Breast epithelium (tissue), 4 donors: ENCODE data around the gene TMEFF1. TPM values are rescaled to one million over a fixed set of nuclear protein-coding genes. Genes with fewer than 3 reads are reported as not detected.
A peak's percentile ranks its signal among the peaks of the same experiment; 100 is the strongest.

ENCODE experiments used
- DNase-seq, 2 donors: peaks; one replicate each; pipeline ENCODE4 v3.0.0-alpha.2; 2019; ENCODE audit warnings: low spot score in 2 of 2
- H3K27ac ChIP-seq, 2 donors: fragments of 200-600 bp; sonication (generic) in 1 of 2; one replicate each; pipeline ENCODE4 v1.5.1; 2016 to 2019; ENCODE audit warnings: mild to moderate bottlenecking in 1 of 2
- H3K27me3 ChIP-seq, 2 donors: fragments of 200-600 bp; sonication (generic) in 1 of 2; one replicate each; pipeline versions ENCODE4 v1.5.1 to v1.6.0; 2017 to 2019; ENCODE audit warnings: control low read depth in 1 of 2, mild to moderate bottlenecking in 1 of 2
- H3K36me3 ChIP-seq: fragments of 200-600 bp; one replicate; pipeline ENCODE4 v1.5.1; 2019
- H3K4me1 ChIP-seq, 2 donors: fragments of 200-600 bp; sonication (generic); one replicate each; pipeline ENCODE4 v1.5.1; 2016 to 2019; ENCODE audit warnings: control low read depth in 1 of 2
- H3K4me3 ChIP-seq, 3 donors: fragments of 200-600 bp; sonication (generic); 1 replicate in 2 of 3; 2 replicates in 1 of 3; pipeline ENCODE4 v1.5.1; 2016 to 2019; ENCODE audit warnings: mild to moderate bottlenecking in 3 of 3, moderate library complexity in 2 of 3
- H3K9me3 ChIP-seq, 2 donors: fragments of 200-600 bp; sonication (generic) in 1 of 2; one replicate each; pipeline ENCODE4 v1.5.1; 2016 to 2019; ENCODE audit warnings: control low read depth in 1 of 2
- CTCF ChIP-seq, 3 donors: fragments of 450-650 bp; IDR thresholded peaks; one replicate each; pipeline ENCODE4 v1.5.1; 2016 to 2017; ENCODE audit warnings: antibody characterized with exemption in 3 of 3, mild to moderate bottlenecking in 3 of 3, moderate library complexity in 3 of 3
- POLR2A ChIP-seq: fragments of 450-650 bp; IDR thresholded peaks from one replicate; pipeline ENCODE4 v1.6.1; 2016; ENCODE audit warnings: antibody characterized with exemption, mild to moderate bottlenecking, moderate library complexity
- POLR2AphosphoS5 ChIP-seq, 3 donors: sonication (generic); formaldehyde crosslinking; IDR thresholded peaks; one replicate each; pipeline ENCODE4 v1.6.1; 2017; ENCODE audit warnings: antibody characterized with exemption in 3 of 3
- intact Hi-C: fragments of 100-400 bp; cut with DNase I; formaldehyde crosslinking; loops from one replicate; pipeline ENCODE4 v1.15.1; 2023; ENCODE audit warnings: low total_unique reads
- total RNA-seq, 3 donors: library from RNA; depleted of rRNA; stranded (reverse); fragments of >200 nt; gene quantifications; one replicate each; pipeline ENCODE4 v1.1.0, GENCODE V29; 2016

TMEFF1 gene
- under 1 TPM; 0.29 to 0.66 (median 0.32) TPM for total RNA-seq

- H3K36me3 ChIP-seq: no peaks in the 10 kb centered on the region
- peak within 1 kb of the TSS; percentile 52 to 85 (median 65) for H3K4me3 ChIP-seq
- DNase-seq: no peak
- no peaks in the 10 kb centered on the region for H3K4me1 ChIP-seq
- intact Hi-C loops: no loop called here
- H3K27me3 ChIP-seq: no peaks in the 10 kb centered on the region
- no peaks in the 10 kb centered on the region for H3K9me3 ChIP-seq
- no peak within 1 kb of the TSS for H3K27ac ChIP-seq
- no peak for TF ChIP-seq POLR2A
- no peak for TF ChIP-seq CTCF (IDR thresholded peaks at IDR 0.05)
- TF ChIP-seq POLR2AphosphoS5 (IDR thresholded peaks at IDR 0.05): no peak
Observed at GRCh38 chr9:100472788-100473275, at the start of gene TMEFF1. TSS of gene TMEFF1 (plus strand) at chr9:100473149. CDS start at chr9:100473545, 396 bp downstream.

GRCh38 chr9:100425758-100426157, 47.2 kb upstream of the TMEFF1 start:
- TF ChIP-seq POLR2A (no peak), POLR2AphosphoS5 (IDR thresholded peaks at IDR 0.05) (no peak), CTCF (IDR thresholded peaks at IDR 0.05) (no peak)
- Histone ChIP-seq H3K9me3 (no peaks in the 10 kb centered on the region), H3K4me1 (no peaks in the 10 kb centered on the region), H3K4me3 (no peak overlapping the region), H3K27me3 (no peaks in the 10 kb centered on the region), H3K36me3 (no peaks in the 10 kb centered on the region), H3K27ac (peak overlapping the region; percentile 85 to 96)
- no peak for DNase-seq
- intact Hi-C loops: no loop called here

GRCh38 chr9:100426189-100426529, 46.8 kb upstream of the TMEFF1 start:
- Histone ChIP-seq H3K27me3 (no peaks in the 10 kb centered on the region), H3K9me3 (no peaks in the 10 kb centered on the region), H3K4me3 (peak overlapping the region; percentile 57 to 97 (median 76)), H3K4me1 (no peaks in the 10 kb centered on the region), H3K27ac (peak overlapping the region; percentile 85 to 96), H3K36me3 (no peaks in the 10 kb centered on the region)
- TF ChIP-seq POLR2A (no peak), POLR2AphosphoS5 (IDR thresholded peaks at IDR 0.05) (no peak), CTCF (IDR thresholded peaks at IDR 0.05) (no peak)
- no peak for DNase-seq
- intact Hi-C loops: no loop called here

- no peaks in the 10 kb centered on the region for H3K9me3 ChIP-seq
- TF ChIP-seq CTCF (IDR thresholded peaks at IDR 0.05) (peak in 1 of 3 donors; percentile 43), POLR2A (no peak)
- peak; percentile 27 to 54 for DNase-seq
- no peaks in the 10 kb centered on the region for H3K27me3 ChIP-seq
- no peaks in the 10 kb centered on the region for H3K36me3 ChIP-seq
- H3K4me1 ChIP-seq: no peaks in the 10 kb centered on the region
- H3K4me3 ChIP-seq: peak within 1 kb of the TSS; percentile 76 to 97 (median 86)
- intact Hi-C loops: no loop called here
- peak within 1 kb of the TSS; percentile 85 to 96 for H3K27ac ChIP-seq
Observed at GRCh38 chr9:100426530-100427365, 46.2 kb upstream of the TMEFF1 start, which contains the start of gene MSANTD3. TSS of gene MSANTD3 (plus strand) at chr9:100427143. CDS start at chr9:100441939, 14,796 bp downstream.
